ENCODE data around the gene KSR2.

Gene KSR2

DNA sequence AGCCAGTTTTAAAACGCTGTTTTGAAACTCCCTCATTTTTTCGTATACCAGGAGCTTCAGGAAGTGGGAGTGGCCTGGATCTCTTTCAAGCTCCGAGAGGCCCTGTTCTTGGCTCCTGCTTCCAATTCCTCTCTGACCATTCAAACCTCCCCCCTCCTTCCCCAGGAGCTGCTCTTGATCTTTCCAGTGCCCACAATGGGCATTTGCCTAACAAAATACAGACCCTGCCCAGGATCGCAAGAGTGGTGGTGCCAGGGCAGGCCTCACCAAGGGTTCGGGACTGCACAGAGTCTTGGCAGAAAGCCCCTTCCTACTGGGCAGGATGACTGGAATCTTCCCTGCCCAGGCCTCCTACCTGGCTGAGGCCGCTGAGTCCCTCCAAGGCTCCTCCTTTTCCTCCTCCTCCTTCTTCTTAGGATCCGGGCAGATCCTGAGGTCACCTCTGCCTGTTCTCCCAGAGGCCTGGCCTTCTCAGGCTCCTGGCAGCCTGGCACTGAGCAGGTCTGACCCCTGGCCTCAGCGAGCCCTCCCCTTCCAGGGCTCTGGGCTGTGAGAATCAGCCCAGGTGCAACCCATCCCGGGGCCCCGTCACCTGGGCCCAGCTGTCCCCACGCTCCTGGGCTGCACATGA lies 560.5 kb downstream of the KSR2 start:
- DNase-seq = peak in 1 of 2 donors; percentile 54
- H3K4me3 ChIP-seq (ENCODE audit: low read depth, low read length) = no peak overlapping the region
- H3K27me3 ChIP-seq (ENCODE audit: insufficient read depth, low read length) = no peaks in the 10 kb centered on the region
- H3K4ac ChIP-seq (ENCODE audit: low read depth, low read length) = no peak overlapping the region
- no peak overlapping the region for H2BK12ac ChIP-seq (ENCODE audit: low read length)
- H4K91ac ChIP-seq (ENCODE audit: low read depth, low read length) = no peak overlapping the region
- no peaks in the 10 kb centered on the region for H3K36me3 ChIP-seq (ENCODE audit: control insufficient read depth in 1 of 2, insufficient read depth in 2 of 2, low read length in 2 of 2)
- no peak overlapping the region for H2BK5ac ChIP-seq (ENCODE audit: low read depth, low read length, poor library complexity)
- H3K27ac ChIP-seq (ENCODE audit: low read depth, low read length) = no peak overlapping the region
- no peak overlapping the region for H2AK5ac ChIP-seq (ENCODE audit: low read length)
- H3K4me2 ChIP-seq (ENCODE audit: low read length) = no peak overlapping the region
- no peaks in the 10 kb centered on the region for H3K79me2 ChIP-seq (ENCODE audit: control insufficient read depth, insufficient read depth, low read length, poor library complexity)
- H4K8ac ChIP-seq (ENCODE audit: low read depth, low read length) = no peak overlapping the region
- H4K12ac ChIP-seq (ENCODE audit: low read depth, low read length) = no peak overlapping the region
- no peak overlapping the region for H3K18ac ChIP-seq (ENCODE audit: low read length)
- H3K14ac ChIP-seq (ENCODE audit: low read length) = no peak overlapping the region
- no peak overlapping the region for H3K23ac ChIP-seq (ENCODE audit: low read length)
- no peak overlapping the region for H3K9ac ChIP-seq (ENCODE audit: low read length)
- no peak overlapping the region for H2AFZ ChIP-seq (ENCODE audit: insufficient read depth, low read length, poor library complexity)
- H3K9me3 ChIP-seq (ENCODE audit: insufficient read depth, low read depth, low read length) = peaks cover 1% of the 10 kb centered on the region
- no peaks in the 10 kb centered on the region for H3K79me1 ChIP-seq (ENCODE audit: low read length)
- no peak overlapping the region for H2BK120ac ChIP-seq (ENCODE audit: insufficient read depth, low read length, poor library complexity)
- WGBS (ENCODE audit: extremely low coverage, insufficient coverage, insufficient read length) = no CpG with 5 or more reads among the region's 11 CpGs
- peaks cover 0 to 2% of the 10 kb centered on the region in 2 experiments for H3K4me1 ChIP-seq (ENCODE audit: control insufficient read depth in 1 of 2, insufficient read depth in 2 of 2, low read length in 2 of 2)

DNA sequence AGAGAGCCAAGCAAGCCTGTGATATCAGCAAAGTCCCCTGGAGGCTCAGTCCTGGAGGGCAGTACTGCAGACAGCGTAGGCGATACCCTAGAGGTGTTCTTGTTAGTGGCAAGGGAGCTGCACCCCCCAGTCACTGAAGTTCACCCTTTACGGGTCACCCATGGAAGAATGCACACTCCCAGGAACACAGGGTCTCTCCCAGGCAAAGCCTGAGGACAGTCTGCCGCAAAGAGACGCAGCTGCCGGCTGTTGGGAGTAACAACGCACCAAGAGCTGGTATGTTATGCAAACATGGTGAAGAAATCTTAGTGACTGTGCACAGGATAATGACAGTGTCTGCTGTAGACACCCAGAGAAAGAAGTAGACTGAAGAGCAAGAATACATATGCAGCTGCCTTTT lies 563.9 kb downstream of the KSR2 start:
- Histone ChIP-seq H3K23ac (ENCODE audit: low read length) (no peak overlapping the region), H2BK120ac (ENCODE audit: insufficient read depth, low read length, poor library complexity) (no peak overlapping the region), H2BK5ac (ENCODE audit: low read depth, low read length, poor library complexity) (no peak overlapping the region), H3K27ac (ENCODE audit: low read depth, low read length) (no peak overlapping the region), H3K4me1 (ENCODE audit: control insufficient read depth in 1 of 2, insufficient read depth in 2 of 2, low read length in 2 of 2) (peaks cover 0 to 2% of the 10 kb centered on the region in 2 experiments), H3K4me3 (ENCODE audit: low read depth, low read length) (no peak overlapping the region), H3K9ac (ENCODE audit: low read length) (no peak overlapping the region), H4K12ac (ENCODE audit: low read depth, low read length) (no peak overlapping the region), H2BK12ac (ENCODE audit: low read length) (no peak overlapping the region), H3K4ac (ENCODE audit: low read depth, low read length) (no peak overlapping the region), H4K8ac (ENCODE audit: low read depth, low read length) (no peak overlapping the region), H4K91ac (ENCODE audit: low read depth, low read length) (no peak overlapping the region), H3K9me3 (ENCODE audit: insufficient read depth, low read depth, low read length) (peaks cover 1% of the 10 kb centered on the region), H3K27me3 (ENCODE audit: insufficient read depth, low read length) (no peaks in the 10 kb centered on the region), H3K79me1 (ENCODE audit: low read length) (no peaks in the 10 kb centered on the region), H3K14ac (ENCODE audit: low read length) (no peak overlapping the region), H3K18ac (ENCODE audit: low read length) (no peak overlapping the region), H3K4me2 (ENCODE audit: low read length) (no peak overlapping the region), H3K36me3 (ENCODE audit: control insufficient read depth in 1 of 2, insufficient read depth in 2 of 2, low read length in 2 of 2) (no peaks in the 10 kb centered on the region), H2AFZ (ENCODE audit: insufficient read depth, low read length, poor library complexity) (no peak overlapping the region), H3K79me2 (ENCODE audit: control insufficient read depth, insufficient read depth, low read length, poor library complexity) (no peaks in the 10 kb centered on the region), H2AK5ac (ENCODE audit: low read length) (no peak overlapping the region)
- no CpG with 5 or more reads among the region's 7 CpGs for WGBS (ENCODE audit: extremely low coverage, insufficient coverage, insufficient read length)
- peak; percentile 85 to 93 for DNase-seq

DNA sequence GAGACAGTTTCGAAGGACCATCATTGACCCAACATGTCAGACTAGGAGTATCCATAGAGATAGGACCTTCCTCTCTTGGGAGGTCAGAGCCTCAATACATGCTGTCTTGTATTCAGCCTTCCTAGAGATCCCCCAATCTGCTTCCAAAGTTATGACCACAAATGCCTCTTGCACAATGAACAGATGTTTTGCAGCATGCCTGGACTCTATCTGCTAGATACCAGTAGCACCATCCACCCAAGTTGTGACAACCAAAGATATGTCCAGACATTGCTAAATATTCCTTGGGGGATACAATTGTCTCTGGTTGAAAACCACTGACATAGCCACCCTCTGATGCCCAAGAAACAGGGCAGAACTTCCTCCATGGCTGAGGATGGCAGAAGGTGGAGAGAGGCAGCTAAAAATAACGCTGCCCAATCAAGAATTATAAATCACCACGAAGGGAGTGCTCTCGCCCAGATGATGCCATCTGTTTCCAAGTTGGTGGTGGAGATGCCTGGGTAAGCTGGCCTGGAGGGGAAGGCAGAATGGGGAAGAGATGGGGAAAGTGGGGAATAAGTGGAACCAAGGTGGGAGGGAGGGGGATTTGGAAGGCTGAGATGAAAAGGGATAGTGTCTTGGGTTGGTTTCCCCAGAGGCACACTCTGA lies 564.5 kb downstream of the KSR2 start:
- Histone ChIP-seq H3K36me3 (ENCODE audit: control insufficient read depth in 1 of 2, insufficient read depth in 2 of 2, low read length in 2 of 2) (no peaks in the 10 kb centered on the region), H3K27me3 (ENCODE audit: insufficient read depth, low read length) (no peaks in the 10 kb centered on the region), H3K14ac (ENCODE audit: low read length) (no peak overlapping the region), H2BK120ac (ENCODE audit: insufficient read depth, low read length, poor library complexity) (no peak overlapping the region), H2AFZ (ENCODE audit: insufficient read depth, low read length, poor library complexity) (no peak overlapping the region), H3K23ac (ENCODE audit: low read length) (no peak overlapping the region), H4K91ac (ENCODE audit: low read depth, low read length) (no peak overlapping the region), H3K4ac (ENCODE audit: low read depth, low read length) (no peak overlapping the region), H3K4me2 (ENCODE audit: low read length) (no peak overlapping the region), H3K27ac (ENCODE audit: low read depth, low read length) (no peak overlapping the region), H3K79me2 (ENCODE audit: control insufficient read depth, insufficient read depth, low read length, poor library complexity) (no peaks in the 10 kb centered on the region), H2AK5ac (ENCODE audit: low read length) (no peak overlapping the region), H3K9ac (ENCODE audit: low read length) (no peak overlapping the region), H2BK5ac (ENCODE audit: low read depth, low read length, poor library complexity) (no peak overlapping the region), H3K9me3 (ENCODE audit: insufficient read depth, low read depth, low read length) (peaks cover 1% of the 10 kb centered on the region), H4K12ac (ENCODE audit: low read depth, low read length) (no peak overlapping the region), H4K8ac (ENCODE audit: low read depth, low read length) (no peak overlapping the region), H3K4me1 (ENCODE audit: control insufficient read depth in 1 of 2, insufficient read depth in 2 of 2, low read length in 2 of 2) (peaks cover 0 to 2% of the 10 kb centered on the region in 2 experiments), H3K79me1 (ENCODE audit: low read length) (no peaks in the 10 kb centered on the region), H2BK12ac (ENCODE audit: low read length) (no peak overlapping the region), H3K18ac (ENCODE audit: low read length) (no peak overlapping the region), H3K4me3 (ENCODE audit: low read depth, low read length) (no peak overlapping the region)
- DNase-seq = peak; percentile 79 to 93
- WGBS (ENCODE audit: extremely low coverage, insufficient coverage, insufficient read length) = no CpG with 5 or more reads among the region's 4 CpGs

DNA sequence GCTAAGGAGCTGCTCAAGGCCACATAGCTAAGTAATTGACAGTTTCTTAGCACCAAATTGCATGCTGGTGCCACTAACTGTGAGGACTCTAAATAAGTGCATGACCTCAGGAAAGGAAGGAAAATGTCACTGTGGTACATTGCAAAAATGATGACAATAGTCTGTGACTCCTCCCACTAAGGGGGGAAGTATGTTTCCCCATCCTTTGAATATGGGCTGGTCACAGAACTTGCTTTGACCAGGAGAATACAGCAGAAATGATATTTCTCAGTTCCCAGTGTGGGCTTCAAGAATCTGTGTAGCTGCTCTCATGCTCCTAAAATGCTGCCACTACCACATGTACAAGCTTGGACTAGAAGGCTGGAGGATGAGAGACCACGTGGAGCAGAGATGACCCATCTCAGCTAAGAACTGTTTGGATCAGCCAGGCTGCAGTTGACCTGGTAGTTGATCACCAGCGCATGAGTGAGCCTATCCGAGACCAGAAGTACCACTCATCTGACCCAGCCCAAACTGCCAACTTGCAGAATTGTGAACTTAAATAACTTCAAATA lies 565.1 kb downstream of the KSR2 start:
- Histone ChIP-seq H3K4me2 (ENCODE audit: low read length) (no peak overlapping the region), H3K79me2 (ENCODE audit: control insufficient read depth, insufficient read depth, low read length, poor library complexity) (no peaks in the 10 kb centered on the region), H4K8ac (ENCODE audit: low read depth, low read length) (no peak overlapping the region), H3K4me3 (ENCODE audit: low read depth, low read length) (no peak overlapping the region), H2BK5ac (ENCODE audit: low read depth, low read length, poor library complexity) (no peak overlapping the region), H2BK120ac (ENCODE audit: insufficient read depth, low read length, poor library complexity) (no peak overlapping the region), H3K4ac (ENCODE audit: low read depth, low read length) (no peak overlapping the region), H3K36me3 (ENCODE audit: control insufficient read depth in 1 of 2, insufficient read depth in 2 of 2, low read length in 2 of 2) (no peaks in the 10 kb centered on the region), H4K91ac (ENCODE audit: low read depth, low read length) (no peak overlapping the region), H3K4me1 (ENCODE audit: control insufficient read depth in 1 of 2, insufficient read depth in 2 of 2, low read length in 2 of 2) (peaks cover 0 to 2% of the 10 kb centered on the region in 2 experiments), H4K12ac (ENCODE audit: low read depth, low read length) (no peak overlapping the region), H2AK5ac (ENCODE audit: low read length) (no peak overlapping the region), H3K79me1 (ENCODE audit: low read length) (no peaks in the 10 kb centered on the region), H3K9ac (ENCODE audit: low read length) (no peak overlapping the region), H3K23ac (ENCODE audit: low read length) (no peak overlapping the region), H3K18ac (ENCODE audit: low read length) (no peak overlapping the region), H2AFZ (ENCODE audit: insufficient read depth, low read length, poor library complexity) (no peak overlapping the region), H3K27me3 (ENCODE audit: insufficient read depth, low read length) (no peaks in the 10 kb centered on the region), H3K14ac (ENCODE audit: low read length) (no peak overlapping the region), H3K9me3 (ENCODE audit: insufficient read depth, low read depth, low read length) (peaks cover 1% of the 10 kb centered on the region), H2BK12ac (ENCODE audit: low read length) (no peak overlapping the region), H3K27ac (ENCODE audit: low read depth, low read length) (no peak overlapping the region)
- peak; percentile 74 to 95 for DNase-seq
- no CpG with 5 or more reads among the region's 3 CpGs for WGBS (ENCODE audit: extremely low coverage, insufficient coverage, insufficient read length)
